Adrenal gland (tissue), 5 donors: ENCODE measurements around the gene ARHGEF38.

Experiments used
- CTCF ChIP-seq, 6 experiments: fragments of 450-650 bp in 4 of 6; fragments of 200-600 bp in 2 of 6; sonication (generic) in 1 of 6; IDR thresholded peaks; 1 replicate in 5 of 6; 2 replicates in 1 of 6; pipeline versions ENCODE4 v1.5.1 to v1.8.0; 2016 to 2021; ENCODE audit warnings: antibody characterized with exemption in 6 of 6, mild to moderate bottlenecking in 2 of 6, moderate library complexity in 1 of 6
- POLR2A ChIP-seq, 2 donors: fragments of 450-650 bp; IDR thresholded peaks; one replicate each; pipeline ENCODE4 v1.6.1; 2017; ENCODE audit warnings: antibody characterized with exemption in 2 of 2, mild to moderate bottlenecking in 2 of 2, moderate library complexity in 1 of 2
- donor health status: DM: no; HTN: no; CAD: no.

GRCh38 chr4:105632599-105632998 lies 80.2 kb downstream of the ARHGEF38 start:
- TF ChIP-seq CTCF (IDR thresholded peaks at IDR 0.05) (no peak), POLR2A (IDR thresholded peaks at IDR 0.05) (no peak)
